ENCODE measurements around the gene OR13C3.

DNA sequence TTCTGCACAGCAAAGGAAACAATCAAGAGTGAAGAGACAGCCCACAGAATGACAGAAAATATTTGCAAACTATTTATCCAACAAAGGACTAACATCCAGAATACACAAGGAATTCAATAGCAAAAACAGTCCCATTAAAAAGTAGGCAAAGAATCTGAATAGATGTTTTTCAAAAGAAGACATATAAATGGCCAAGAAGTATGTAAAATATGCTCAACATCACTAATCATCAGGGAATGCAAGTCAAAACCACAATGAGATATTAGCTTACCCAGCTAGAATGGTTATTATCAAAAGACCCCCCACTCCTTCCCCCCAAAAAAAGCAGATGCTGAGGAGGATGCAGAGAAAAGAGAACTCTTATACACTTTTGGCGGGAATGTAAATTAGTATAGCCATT, 18.9 kb upstream of the OR13C3 start:
- no peak for TF ChIP-seq POLR2A (IDR thresholded peaks at IDR 0.05)
- TF ChIP-seq, protein P1, sequence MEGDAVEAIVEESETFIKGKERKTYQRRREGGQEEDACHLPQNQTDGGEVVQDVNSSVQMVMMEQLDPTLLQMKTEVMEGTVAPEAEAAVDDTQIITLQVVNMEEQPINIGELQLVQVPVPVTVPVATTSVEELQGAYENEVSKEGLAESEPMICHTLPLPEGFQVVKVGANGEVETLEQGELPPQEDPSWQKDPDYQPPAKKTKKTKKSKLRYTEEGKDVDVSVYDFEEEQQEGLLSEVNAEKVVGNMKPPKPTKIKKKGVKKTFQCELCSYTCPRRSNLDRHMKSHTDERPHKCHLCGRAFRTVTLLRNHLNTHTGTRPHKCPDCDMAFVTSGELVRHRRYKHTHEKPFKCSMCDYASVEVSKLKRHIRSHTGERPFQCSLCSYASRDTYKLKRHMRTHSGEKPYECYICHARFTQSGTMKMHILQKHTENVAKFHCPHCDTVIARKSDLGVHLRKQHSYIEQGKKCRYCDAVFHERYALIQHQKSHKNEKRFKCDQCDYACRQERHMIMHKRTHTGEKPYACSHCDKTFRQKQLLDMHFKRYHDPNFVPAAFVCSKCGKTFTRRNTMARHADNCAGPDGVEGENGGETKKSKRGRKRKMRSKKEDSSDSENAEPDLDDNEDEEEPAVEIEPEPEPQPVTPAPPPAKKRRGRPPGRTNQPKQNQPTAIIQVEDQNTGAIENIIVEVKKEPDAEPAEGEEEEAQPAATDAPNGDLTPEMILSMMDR (IDR thresholded peaks at IDR 0.05): no peak
- TF ChIP-seq POLR2AphosphoS5 (IDR thresholded peaks at IDR 0.05; ENCODE audit: insufficient read depth in 1 of 2, low read depth in 1 of 2): no peak

All from vagina (tissue), 2 donors.